Caco-2 (cell line): ENCODE data around the gene TFF1. TPM values are rescaled to one million over a fixed set of nuclear protein-coding genes. Genes with fewer than 3 reads are reported as not detected.

Source experiments
- BruUV-seq: library from RNA; stranded (reverse); fragments of 400-500 nt; replicated peaks from 2 replicates; lab custom pipeline; 2021; lab: Mats Ljungman, UMichigan
- CTCF ChIA-PET: fragments of 300-600 bp; sonication (Branson Sonifier 250); formaldehyde crosslinking; loops from one replicate; lab custom pipeline; 2022; ENCODE audit warnings: antibody characterized with exemption; lab: Charles Lee
- POLR2A ChIA-PET: fragments of 300-600 bp; sonication (Branson Sonifier 250); formaldehyde crosslinking; loops from one replicate; lab custom pipeline; 2022; ENCODE audit warnings: antibody characterized with exemption; lab: Charles Lee
- DNase-seq, 2 experiments: peaks; one replicate each; pipeline versions ENCODE4 v3.0.0 to v3.0.0-alpha.2; 2020 to 2022
- H3K27me3 ChIP-seq: replicated peaks from 2 replicates; pipeline ENCODE4 v1.6.0; 2011; ENCODE audit warnings: low read length; ENCODE audit not compliant: control insufficient read depth, insufficient read depth
- H3K36me3 ChIP-seq: 2 replicates; pipeline ENCODE4 v1.5.1; 2011; ENCODE audit warnings: low read length; ENCODE audit not compliant: control insufficient read depth, insufficient read depth
- H3K4me1 ChIP-seq: fragments of 250-450 bp; sonication (Bioruptor Pico); 2 replicates; pipeline ENCODE4 v1.5.1; 2020; ENCODE audit warnings: mild to moderate bottlenecking
- H3K4me3 ChIP-seq: 2 replicates; pipeline ENCODE4 v1.5.1; 2011; ENCODE audit warnings: low read depth, mild to moderate bottlenecking, control low read depth, low read length
- H3K9me3 ChIP-seq: fragments of 250-450 bp; sonication (Bioruptor Pico); 2 replicates; pipeline ENCODE4 v1.5.1; 2020; ENCODE audit warnings: mild to moderate bottlenecking, moderate library complexity
- H3K27ac Mint-ChIP-seq: one replicate; pipeline ENCODE4 v1.8.0; 2022; ENCODE audit warnings: mixed read lengths; ENCODE audit not compliant: unreplicated experiment
- H3K27me3 Mint-ChIP-seq: one replicate; pipeline ENCODE4 v1.8.0; 2022; ENCODE audit warnings: mixed read lengths; ENCODE audit not compliant: insufficient read depth, unreplicated experiment
- H3K36me3 Mint-ChIP-seq: one replicate; pipeline ENCODE4 v1.8.0; 2022; ENCODE audit warnings: mild to moderate bottlenecking, mixed read lengths; ENCODE audit not compliant: insufficient read depth, unreplicated experiment
- H3K4me1 Mint-ChIP-seq: one replicate; pipeline ENCODE4 v1.8.0; 2022; ENCODE audit warnings: low read depth, mixed read lengths; ENCODE audit not compliant: unreplicated experiment
- H3K4me3 Mint-ChIP-seq: one replicate; pipeline ENCODE4 v1.8.0; 2022; ENCODE audit warnings: mild to moderate bottlenecking, moderate library complexity, mixed read lengths; ENCODE audit not compliant: unreplicated experiment
- H3K9me3 Mint-ChIP-seq: one replicate; pipeline ENCODE4 v1.8.0; 2022; ENCODE audit warnings: mixed read lengths; ENCODE audit not compliant: unreplicated experiment
- intact Hi-C: fragments of 100-400 bp; cut with micrococcal nuclease; formaldehyde crosslinking; loops from one replicate; pipeline ENCODE4 v1.10.0; 2022; ENCODE audit not compliant: unreplicated experiment
- total RNA-seq: library from RNA; stranded (reverse); gene quantifications from 2 replicates; pipeline ENCODE4 v1.2.3, GENCODE V29; 2022
- TF ChIP-seq, protein P1 (sequence below), 2 experiments: fragments of 200-600 bp in 1 of 2; IDR thresholded peaks; 1 replicate in 1 of 2; 2 replicates in 1 of 2; pipeline versions ENCODE4 v1.5.1 to v1.8.0; 2011 to 2022; ENCODE audit warnings: antibody characterized with exemption in 1 of 2, control low read depth in 1 of 2, inconsistent platforms in 1 of 2, low read depth in 1 of 2, low read length in 1 of 2, mild to moderate bottlenecking in 1 of 2, moderate library complexity in 1 of 2; ENCODE audit not compliant: insufficient read depth in 1 of 2, severe bottlenecking in 1 of 2, unreplicated experiment in 1 of 2

The TFF1 gene
- total RNA-seq, 1 experiment from 2014 or later: 9.8 TPM

DNA sequence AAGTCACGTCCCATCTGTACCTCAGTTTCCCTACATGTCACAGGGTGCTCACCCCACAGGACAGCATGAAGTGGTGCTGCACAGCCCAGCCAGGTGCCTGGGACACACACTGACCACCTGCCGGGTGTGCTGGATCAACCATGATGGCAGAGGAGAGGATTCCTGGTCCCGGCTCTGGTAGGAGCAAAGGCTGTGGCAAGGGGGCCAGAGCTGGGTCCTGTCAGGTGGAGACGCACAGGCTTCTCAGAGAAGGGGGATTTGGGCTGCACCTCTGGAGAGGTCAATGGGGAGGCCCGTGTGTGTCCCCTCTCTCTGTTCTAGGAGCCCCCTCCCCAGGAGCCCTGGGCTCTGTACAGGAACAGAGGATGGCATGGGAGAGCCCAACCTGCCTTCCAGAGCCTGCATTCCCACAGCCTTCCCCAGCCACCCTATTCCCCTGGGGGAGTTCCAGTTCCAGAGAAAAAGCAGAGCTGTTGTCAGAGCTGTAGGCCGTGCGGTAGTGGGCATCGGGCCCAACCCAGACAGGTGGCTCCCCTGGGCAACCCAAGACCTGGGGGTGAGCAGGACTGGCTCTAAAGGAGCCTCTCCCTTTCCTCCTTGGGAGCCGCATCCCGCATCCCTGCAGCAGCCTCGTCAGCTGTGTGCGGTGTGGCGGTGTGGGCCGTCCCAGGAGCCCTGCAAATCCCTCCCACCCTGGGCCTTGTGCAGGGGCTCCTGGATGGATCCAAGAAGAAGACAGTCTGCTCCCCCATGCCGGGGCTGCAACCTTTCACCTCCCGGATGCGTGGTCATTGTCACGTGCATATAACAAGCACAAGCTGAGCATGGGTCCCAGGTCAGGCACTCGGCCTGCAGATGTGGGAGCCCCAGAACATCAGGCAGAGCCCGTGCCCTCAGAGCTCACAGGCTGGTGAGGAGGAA, 48.2 kb downstream of the TFF1 start:
- Mint-ChIP-seq H3K4me1 (peaks cover 11% of the 10 kb centered on the region), H3K9me3 (peaks cover 10% of the 10 kb centered on the region), H3K36me3 (no peaks in the 10 kb centered on the region), H3K4me3 (no peak overlapping the region), H3K27me3 (no peaks in the 10 kb centered on the region), H3K27ac (no peak overlapping the region)
- intact Hi-C loops: loop anchor here (10.0 kb wide), 2 partner anchors 47 to 217 kb away; partner anchors contain the start of gene TFF1
- BruUV-seq: no TSS peak
- POLR2A ChIA-PET: interaction anchor here (0.6 kb wide), 1 partner anchor 9 kb away, joined by 6 read pairs; no protein-coding TSS in a partner anchor
- Histone ChIP-seq H3K4me1 (peaks cover 32% of the 10 kb centered on the region), H3K9me3 (no peaks in the 10 kb centered on the region), H3K4me3 (no peak overlapping the region), H3K27me3 (no peaks in the 10 kb centered on the region), H3K36me3 (no peaks in the 10 kb centered on the region)
- no peak for DNase-seq
- CTCF ChIA-PET: interaction anchor here (0.6 kb wide), 1 partner anchor 173 kb away, joined by 3 read pairs; no protein-coding TSS in a partner anchor
- TF ChIP-seq, protein P1, sequence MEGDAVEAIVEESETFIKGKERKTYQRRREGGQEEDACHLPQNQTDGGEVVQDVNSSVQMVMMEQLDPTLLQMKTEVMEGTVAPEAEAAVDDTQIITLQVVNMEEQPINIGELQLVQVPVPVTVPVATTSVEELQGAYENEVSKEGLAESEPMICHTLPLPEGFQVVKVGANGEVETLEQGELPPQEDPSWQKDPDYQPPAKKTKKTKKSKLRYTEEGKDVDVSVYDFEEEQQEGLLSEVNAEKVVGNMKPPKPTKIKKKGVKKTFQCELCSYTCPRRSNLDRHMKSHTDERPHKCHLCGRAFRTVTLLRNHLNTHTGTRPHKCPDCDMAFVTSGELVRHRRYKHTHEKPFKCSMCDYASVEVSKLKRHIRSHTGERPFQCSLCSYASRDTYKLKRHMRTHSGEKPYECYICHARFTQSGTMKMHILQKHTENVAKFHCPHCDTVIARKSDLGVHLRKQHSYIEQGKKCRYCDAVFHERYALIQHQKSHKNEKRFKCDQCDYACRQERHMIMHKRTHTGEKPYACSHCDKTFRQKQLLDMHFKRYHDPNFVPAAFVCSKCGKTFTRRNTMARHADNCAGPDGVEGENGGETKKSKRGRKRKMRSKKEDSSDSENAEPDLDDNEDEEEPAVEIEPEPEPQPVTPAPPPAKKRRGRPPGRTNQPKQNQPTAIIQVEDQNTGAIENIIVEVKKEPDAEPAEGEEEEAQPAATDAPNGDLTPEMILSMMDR (IDR thresholded peaks at IDR 0.05; ENCODE audit: insufficient read depth in 1 of 2, low read depth in 1 of 2, low read length in 1 of 2, severe bottlenecking in 1 of 2, unreplicated experiment in 1 of 2): no peak

DNA sequence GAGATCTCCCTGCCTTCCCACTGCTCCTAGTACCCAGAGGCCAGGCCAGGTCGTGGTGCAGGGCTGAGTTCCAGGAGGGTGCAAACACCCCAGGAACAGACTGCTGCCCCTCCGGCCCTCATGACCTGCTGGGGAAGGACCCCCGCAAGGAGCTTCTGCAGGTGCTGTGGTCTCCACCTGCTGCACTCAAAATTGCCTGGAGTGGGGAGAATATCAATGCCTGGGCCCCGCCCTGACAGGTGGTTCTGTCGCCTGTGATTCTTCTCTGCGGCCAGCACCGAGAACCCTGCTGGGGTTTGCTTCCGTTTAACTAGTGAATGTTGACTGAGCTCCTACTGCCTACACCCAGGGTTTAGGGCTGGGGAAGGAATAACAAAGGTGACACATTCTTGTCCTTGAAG, 49.0 kb downstream of the TFF1 start:
- no TSS peak for BruUV-seq
- H3K4me3 ChIP-seq: no peak overlapping the region
- CTCF ChIA-PET: no interaction called here
- no peaks in the 10 kb centered on the region for H3K27me3 ChIP-seq
- peaks cover 32% of the 10 kb centered on the region for H3K4me1 ChIP-seq
- no peaks in the 10 kb centered on the region for H3K36me3 ChIP-seq
- intact Hi-C loops: loop anchor here (10.0 kb wide), 2 partner anchors 47 to 217 kb away; partner anchors contain the start of gene TFF1
- no peak overlapping the region for H3K27ac Mint-ChIP-seq
- POLR2A ChIA-PET: no interaction called here
- H3K4me1 Mint-ChIP-seq: peaks cover 11% of the 10 kb centered on the region
- H3K36me3 Mint-ChIP-seq: no peaks in the 10 kb centered on the region
- H3K9me3 ChIP-seq: no peaks in the 10 kb centered on the region
- H3K9me3 Mint-ChIP-seq: peaks cover 3% of the 10 kb centered on the region
- no peaks in the 10 kb centered on the region for H3K27me3 Mint-ChIP-seq
- TF ChIP-seq, protein P1 (IDR thresholded peaks at IDR 0.05; ENCODE audit: insufficient read depth in 1 of 2, low read depth in 1 of 2, low read length in 1 of 2, severe bottlenecking in 1 of 2, unreplicated experiment in 1 of 2): no peak
- H3K4me3 Mint-ChIP-seq: no peak overlapping the region
- no peak for DNase-seq

DNA sequence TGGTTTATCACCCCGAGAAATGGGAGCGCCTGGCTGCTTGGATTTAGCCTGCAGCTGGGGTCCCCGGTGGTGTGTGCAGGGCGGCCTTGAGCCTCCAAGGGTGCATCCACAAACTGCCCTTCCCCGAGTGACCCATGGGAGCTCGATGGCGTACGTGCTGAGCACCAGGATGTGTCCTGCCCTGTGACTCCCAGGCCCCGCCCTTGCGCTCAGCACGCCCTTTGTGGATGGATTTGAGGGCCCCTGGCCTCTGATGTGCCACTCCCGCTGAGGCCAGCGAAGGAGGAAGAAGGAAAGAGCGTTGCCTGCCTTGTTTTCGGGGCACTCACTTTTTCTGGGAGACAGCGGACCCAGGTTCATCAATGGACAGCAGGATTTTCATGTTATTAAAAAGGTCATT, 49.4 kb downstream of the TFF1 start:
- H3K27me3 ChIP-seq: no peaks in the 10 kb centered on the region
- H3K4me1 ChIP-seq: peaks cover 32% of the 10 kb centered on the region
- no TSS peak for BruUV-seq
- Mint-ChIP-seq H3K4me1 (peaks cover 11% of the 10 kb centered on the region), H3K36me3 (no peaks in the 10 kb centered on the region), H3K4me3 (no peak overlapping the region), H3K27me3 (no peaks in the 10 kb centered on the region), H3K9me3 (no peaks in the 10 kb centered on the region), H3K27ac (no peak overlapping the region)
- H3K9me3 ChIP-seq: no peaks in the 10 kb centered on the region
- ChIA-PET POLR2A (no interaction called here), CTCF (no interaction called here)
- TF ChIP-seq, protein P1 (IDR thresholded peaks at IDR 0.05; ENCODE audit: insufficient read depth in 1 of 2, low read depth in 1 of 2, low read length in 1 of 2, severe bottlenecking in 1 of 2, unreplicated experiment in 1 of 2): no peak
- H3K4me3 ChIP-seq: no peak overlapping the region
- intact Hi-C loops: loop anchor here (10.0 kb wide), 2 partner anchors 48 to 218 kb away; partner anchors contain the start of gene TFF1
- H3K36me3 ChIP-seq: no peaks in the 10 kb centered on the region
- DNase-seq: no peak
